ENCODE results near the gene HMGN4.

HMGN4 gene

GRCh38 chr6:26577720-26578072, 39.5 kb downstream of the HMGN4 start:
- Histone ChIP-seq H3K27ac (ENCODE audit: low read depth, low read length) (no peak overlapping the region), H3K4me1 (ENCODE audit: control insufficient read depth, insufficient read depth, low read length) (no peaks in the 10 kb centered on the region), H3K36me3 (ENCODE audit: control insufficient read depth, insufficient read depth, low read length) (no peaks in the 10 kb centered on the region), H3K9ac (ENCODE audit: low read length) (no peak overlapping the region), H3K4me3 (ENCODE audit: low read length) (peak overlapping the region; percentile 42), H3K27me3 (ENCODE audit: control insufficient read depth, insufficient read depth, low read length) (peaks cover 6% of the 10 kb centered on the region)

DNA sequence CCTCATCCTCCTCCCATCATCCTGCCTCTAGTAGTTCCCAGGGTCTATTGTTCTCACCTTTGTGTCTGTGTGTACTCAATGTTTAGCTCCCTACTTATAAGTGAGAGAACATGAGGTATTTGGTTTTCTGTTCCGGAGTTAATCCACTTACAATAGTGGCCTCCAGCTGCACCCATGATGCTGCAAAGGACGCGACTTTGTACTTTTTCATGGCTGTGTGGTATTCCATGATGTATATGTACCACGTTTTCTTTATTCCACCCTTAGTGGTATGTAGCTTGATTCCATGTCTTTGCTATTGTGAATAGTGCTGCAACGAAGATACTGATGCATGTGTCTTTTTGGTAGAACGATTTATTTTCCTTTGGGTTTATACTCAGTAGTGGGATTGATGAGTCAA, 40.1 kb downstream of the HMGN4 start:
- Histone ChIP-seq H3K36me3 (ENCODE audit: control insufficient read depth, insufficient read depth, low read length) (no peaks in the 10 kb centered on the region), H3K9ac (ENCODE audit: low read length) (no peak overlapping the region), H3K4me3 (ENCODE audit: low read length) (no peak overlapping the region), H3K27me3 (ENCODE audit: control insufficient read depth, insufficient read depth, low read length) (peaks cover 6% of the 10 kb centered on the region), H3K27ac (ENCODE audit: low read depth, low read length) (no peak overlapping the region), H3K4me1 (ENCODE audit: control insufficient read depth, insufficient read depth, low read length) (no peaks in the 10 kb centered on the region)

DNA sequence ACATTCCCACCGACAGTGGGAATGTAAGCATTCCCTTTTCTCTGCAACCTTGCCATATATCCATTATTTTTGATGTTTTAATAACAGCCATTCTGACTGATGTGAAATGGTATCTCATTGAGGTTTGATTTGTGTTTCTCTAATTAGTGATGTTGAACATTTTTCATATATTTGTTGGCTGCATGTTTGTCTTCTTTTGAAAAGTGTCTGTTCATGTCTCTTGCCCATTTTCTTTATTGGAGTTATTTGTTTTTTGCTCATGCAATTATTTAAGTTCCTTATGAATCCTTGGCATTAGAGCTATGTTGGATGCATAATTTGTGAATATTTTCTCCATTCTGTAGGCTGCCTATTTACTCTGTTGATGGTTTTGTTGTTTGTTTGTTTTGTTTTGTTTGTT, 40.6 kb downstream of the HMGN4 start:
- Histone ChIP-seq H3K36me3 (ENCODE audit: control insufficient read depth, insufficient read depth, low read length) (no peaks in the 10 kb centered on the region), H3K4me1 (ENCODE audit: control insufficient read depth, insufficient read depth, low read length) (no peaks in the 10 kb centered on the region), H3K4me3 (ENCODE audit: low read length) (no peak overlapping the region), H3K27ac (ENCODE audit: low read depth, low read length) (no peak overlapping the region), H3K9ac (ENCODE audit: low read length) (no peak overlapping the region), H3K27me3 (ENCODE audit: control insufficient read depth, insufficient read depth, low read length) (peaks cover 8% of the 10 kb centered on the region)

DNA sequence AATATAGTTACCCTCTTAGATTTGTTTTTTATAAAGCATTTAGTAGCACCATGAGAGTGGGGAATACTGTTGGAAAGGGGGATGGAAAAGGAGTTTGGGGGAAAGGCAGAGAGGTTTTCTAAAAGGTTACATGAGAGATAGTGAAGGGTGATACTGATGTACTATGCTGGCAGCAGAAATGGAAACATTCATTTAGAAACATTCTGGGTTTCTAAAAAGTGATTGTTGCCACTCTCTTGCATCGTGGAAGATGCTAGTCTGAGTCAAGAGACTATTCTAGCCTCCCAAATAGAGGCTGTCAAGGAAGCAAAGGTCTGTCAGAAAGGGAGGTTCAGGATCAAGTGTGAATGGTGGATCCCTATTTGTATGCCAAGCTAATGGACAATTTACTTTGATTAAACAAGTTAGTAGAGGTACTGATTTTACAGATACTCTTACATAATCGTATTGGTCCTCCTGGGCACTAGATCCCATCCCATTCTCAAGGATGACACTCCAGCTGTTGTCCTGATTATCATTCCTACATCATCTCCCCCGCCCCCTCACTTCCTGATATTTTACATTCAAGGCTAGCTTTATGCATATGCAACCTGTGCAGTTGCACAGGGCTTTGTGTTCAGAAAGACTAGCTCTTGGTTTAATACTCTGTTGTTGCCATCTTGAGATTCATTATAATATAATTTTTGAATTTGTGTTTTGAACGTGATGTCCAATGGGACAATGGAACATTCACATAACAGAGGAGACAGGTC, 43.2 kb downstream of the HMGN4 start:
- no peak overlapping the region for H3K4me3 ChIP-seq (ENCODE audit: low read length)

DNA sequence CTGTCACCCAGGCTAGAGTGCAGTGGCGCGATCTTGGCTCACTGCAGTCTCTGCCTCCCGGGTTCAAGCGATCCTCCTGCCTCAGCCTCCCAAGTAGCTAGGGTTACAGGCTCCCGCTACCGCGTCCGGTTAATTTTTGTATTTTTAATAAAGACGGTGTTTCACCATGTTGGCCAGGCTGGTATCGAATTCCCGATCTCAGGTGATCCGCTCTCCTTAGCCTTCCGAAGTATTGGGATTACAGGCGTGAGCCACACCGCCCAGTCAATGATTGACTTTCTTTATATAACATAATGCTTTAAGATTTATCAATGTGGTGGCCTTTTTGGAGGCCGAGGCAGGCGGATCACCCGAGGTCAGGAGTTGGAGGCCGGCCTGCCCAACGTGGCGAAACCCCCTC, 50.8 kb downstream of the HMGN4 start:
- no peak overlapping the region for H3K9ac ChIP-seq (ENCODE audit: low read length)
- no peaks in the 10 kb centered on the region for H3K4me1 ChIP-seq (ENCODE audit: control insufficient read depth, insufficient read depth, low read length)
- H3K36me3 ChIP-seq (ENCODE audit: control insufficient read depth, insufficient read depth, low read length) = no peaks in the 10 kb centered on the region
- no peak overlapping the region for H3K27ac ChIP-seq (ENCODE audit: low read depth, low read length)
- no peak overlapping the region for H3K4me3 ChIP-seq (ENCODE audit: low read length)
- no peaks in the 10 kb centered on the region for H3K27me3 ChIP-seq (ENCODE audit: control insufficient read depth, insufficient read depth, low read length)

More for the DNA sequence above, 43.2 kb downstream of the HMGN4 start:
- Histone ChIP-seq H3K27ac (ENCODE audit: low read depth, low read length) (no peak overlapping the region), H3K36me3 (ENCODE audit: control insufficient read depth, insufficient read depth, low read length) (no peaks in the 10 kb centered on the region), H3K27me3 (ENCODE audit: control insufficient read depth, insufficient read depth, low read length) (peaks cover 8% of the 10 kb centered on the region), H3K4me1 (ENCODE audit: control insufficient read depth, insufficient read depth, low read length) (no peaks in the 10 kb centered on the region), H3K9ac (ENCODE audit: low read length) (no peak overlapping the region)

DNA sequence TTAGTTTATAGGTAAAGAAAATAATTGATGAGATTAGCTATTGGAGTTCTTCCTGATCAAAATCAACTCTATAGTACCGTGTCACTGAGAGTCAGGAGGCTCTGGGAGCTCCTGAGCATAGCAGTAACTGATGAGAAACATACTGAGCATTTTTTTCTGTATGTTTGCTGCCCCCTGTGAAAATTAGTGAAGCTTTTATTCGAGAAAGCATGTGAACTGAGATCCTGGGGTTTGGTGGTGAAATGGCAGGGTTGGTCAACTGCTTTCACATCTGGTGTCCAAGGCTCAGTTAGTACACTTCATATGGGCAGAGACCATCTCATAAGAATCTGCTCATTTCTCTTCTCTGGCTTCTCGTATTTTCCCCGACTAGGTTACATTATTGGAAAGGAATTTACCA, 54.5 kb downstream of the HMGN4 start:
- peaks cover 2% of the 10 kb centered on the region for H3K27me3 ChIP-seq (ENCODE audit: control insufficient read depth, insufficient read depth, low read length)
- no peak overlapping the region for H3K27ac ChIP-seq (ENCODE audit: low read depth, low read length)
- peaks cover 4% of the 10 kb centered on the region for H3K4me1 ChIP-seq (ENCODE audit: control insufficient read depth, insufficient read depth, low read length)

GRCh38 chr6:26593278-26594130, 55.3 kb downstream of the HMGN4 start:
- H3K36me3 ChIP-seq (ENCODE audit: control insufficient read depth, insufficient read depth, low read length) = peaks cover 7% of the 10 kb centered on the region
- peaks cover 6% of the 10 kb centered on the region for H3K4me1 ChIP-seq (ENCODE audit: control insufficient read depth, insufficient read depth, low read length)
- H3K9ac ChIP-seq (ENCODE audit: low read length) = no peak overlapping the region
- peaks cover 2% of the 10 kb centered on the region for H3K27me3 ChIP-seq (ENCODE audit: control insufficient read depth, insufficient read depth, low read length)
- H3K27ac ChIP-seq (ENCODE audit: low read depth, low read length) = no peak overlapping the region
- H3K4me3 ChIP-seq (ENCODE audit: low read length) = no peak overlapping the region

More for the DNA sequence above, 54.5 kb downstream of the HMGN4 start:
- Histone ChIP-seq H3K9ac (ENCODE audit: low read length) (no peak overlapping the region), H3K4me3 (ENCODE audit: low read length) (no peak overlapping the region), H3K36me3 (ENCODE audit: control insufficient read depth, insufficient read depth, low read length) (no peaks in the 10 kb centered on the region)

DNA sequence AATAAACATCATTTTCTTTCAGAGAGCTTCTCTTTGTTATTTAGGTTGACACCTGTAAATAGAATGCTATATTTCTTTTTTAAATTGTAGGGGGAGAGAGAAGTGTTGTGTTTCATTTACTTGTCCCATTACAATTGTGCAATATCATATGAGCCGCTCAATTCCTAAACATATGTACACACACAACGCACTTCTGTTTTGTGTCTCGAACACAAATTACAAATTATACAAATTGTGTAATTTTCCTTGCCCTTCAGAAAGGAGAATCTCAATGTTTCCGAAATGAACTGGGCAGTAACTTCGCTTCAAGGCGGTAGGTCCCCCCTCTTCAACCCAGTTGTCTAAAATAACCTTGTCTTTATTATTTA, 55.9 kb downstream of the HMGN4 start:
- Histone ChIP-seq H3K27me3 (ENCODE audit: control insufficient read depth, insufficient read depth, low read length) (peaks cover 2% of the 10 kb centered on the region), H3K4me3 (ENCODE audit: low read length) (no peak overlapping the region), H3K4me1 (ENCODE audit: control insufficient read depth, insufficient read depth, low read length) (peaks cover 6% of the 10 kb centered on the region)

DNA sequence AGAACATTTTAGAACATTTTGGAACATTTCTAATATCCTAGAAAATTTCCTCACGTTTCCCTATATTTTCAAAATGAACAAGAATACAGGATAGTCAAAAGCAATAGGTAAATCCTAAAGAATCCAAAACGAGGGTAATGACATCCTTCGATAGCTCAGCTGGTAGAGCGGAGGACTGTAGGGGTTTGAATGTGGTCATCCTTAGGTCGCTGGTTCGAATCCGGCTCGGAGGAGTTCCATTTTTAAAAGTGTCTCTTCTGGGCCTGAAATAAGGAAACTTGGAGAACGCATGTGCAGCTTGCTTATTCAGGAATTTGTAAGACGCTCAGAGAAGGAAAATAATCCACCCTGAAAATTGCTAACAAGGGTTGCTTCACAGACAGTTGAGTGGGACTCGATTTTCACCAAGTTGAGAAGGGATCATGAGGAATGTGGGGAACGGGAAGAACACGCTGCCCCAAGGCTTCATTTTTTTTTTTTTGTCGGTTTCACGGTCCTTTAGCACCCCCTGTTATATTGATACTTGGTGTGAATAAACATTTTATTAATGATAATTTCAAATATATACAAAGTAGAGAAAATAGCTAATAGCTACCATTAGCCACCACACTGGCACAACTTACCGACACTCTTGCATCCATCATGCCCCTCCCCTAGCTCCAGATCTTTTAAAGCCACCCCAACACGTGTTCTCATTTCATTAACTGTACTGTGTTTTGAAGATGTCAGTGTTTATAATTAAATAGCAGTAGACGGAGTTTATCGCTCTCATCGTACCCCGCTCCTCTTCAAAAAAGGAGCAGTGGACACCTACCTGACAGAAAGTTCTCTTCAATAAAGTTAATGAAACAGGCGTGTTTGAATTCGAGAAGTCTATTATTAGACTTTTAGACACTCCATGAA, 56.8 kb downstream of the HMGN4 start:
- no peak overlapping the region for H3K9ac ChIP-seq (ENCODE audit: low read length)
- no peak overlapping the region for H3K4me3 ChIP-seq (ENCODE audit: low read length)
- peaks cover 2% of the 10 kb centered on the region for H3K27me3 ChIP-seq (ENCODE audit: control insufficient read depth, insufficient read depth, low read length)
- peaks cover 19% of the 10 kb centered on the region for H3K36me3 ChIP-seq (ENCODE audit: control insufficient read depth, insufficient read depth, low read length)
- H3K27ac ChIP-seq (ENCODE audit: low read depth, low read length) = no peak overlapping the region
- peaks cover 6% of the 10 kb centered on the region for H3K4me1 ChIP-seq (ENCODE audit: control insufficient read depth, insufficient read depth, low read length)

More for the DNA sequence above, 55.9 kb downstream of the HMGN4 start:
- Histone ChIP-seq H3K36me3 (ENCODE audit: control insufficient read depth, insufficient read depth, low read length) (peaks cover 11% of the 10 kb centered on the region), H3K9ac (ENCODE audit: low read length) (no peak overlapping the region), H3K27ac (ENCODE audit: low read depth, low read length) (no peak overlapping the region)

- Histone ChIP-seq H3K27ac (ENCODE audit: low read depth, low read length) (peak overlapping the region; percentile 72), H3K36me3 (ENCODE audit: control insufficient read depth, insufficient read depth, low read length) (peaks cover 19% of the 10 kb centered on the region), H3K27me3 (ENCODE audit: control insufficient read depth, insufficient read depth, low read length) (peaks cover 2% of the 10 kb centered on the region), H3K4me1 (ENCODE audit: control insufficient read depth, insufficient read depth, low read length) (peaks cover 6% of the 10 kb centered on the region), H3K9ac (ENCODE audit: low read length) (no peak overlapping the region), H3K4me3 (ENCODE audit: low read length) (peak overlapping the region; percentile 72)
Observed at GRCh38 chr6:26595669-26596269, 57.6 kb downstream of the HMGN4 start.

All from rectal smooth muscle tissue (tissue), 1 donor.